SK-N-DZ (cell line): ENCODE data around the gene XRCC3.
"Not testable (repeated sequence)": the region's sequence is repeated elsewhere in the genome, so short reads cannot be mapped to it uniquely, and the experiment has no call there.

Experiments
- DNase-seq: peaks from one replicate; pipeline ENCODE4 v3.0.0-alpha.2; 2015; ENCODE audit warnings: low spot score
- small RNA-seq, 2 experiments: library from RNA; depleted of rRNA; stranded (forward); fragments of <200 nt; gene quantifications; one replicate each; pipeline ENCODE3, GENCODE V24; 2014

XRCC3 gene

DNA sequence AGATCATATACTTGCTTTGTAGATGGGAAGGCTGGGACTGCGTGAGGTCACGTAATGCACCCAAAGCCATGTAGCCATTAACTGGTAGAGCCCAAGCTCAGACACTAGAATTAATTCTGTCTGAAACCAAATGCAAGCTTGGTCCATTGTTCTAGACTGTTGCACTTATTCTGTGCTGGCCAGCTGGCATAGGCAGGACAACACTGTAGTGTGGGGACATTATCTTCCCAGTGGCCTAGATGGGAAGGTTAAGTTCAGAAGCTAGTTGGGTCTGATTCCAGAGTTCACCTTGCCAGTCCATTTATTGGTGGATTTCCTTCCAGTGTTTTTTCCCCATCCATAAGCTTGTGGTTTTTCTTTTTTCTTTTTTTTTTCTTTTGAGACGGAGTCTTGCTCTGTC is 47.1 kb downstream of the XRCC3 start:
- DNase-seq = no peak

DNA sequence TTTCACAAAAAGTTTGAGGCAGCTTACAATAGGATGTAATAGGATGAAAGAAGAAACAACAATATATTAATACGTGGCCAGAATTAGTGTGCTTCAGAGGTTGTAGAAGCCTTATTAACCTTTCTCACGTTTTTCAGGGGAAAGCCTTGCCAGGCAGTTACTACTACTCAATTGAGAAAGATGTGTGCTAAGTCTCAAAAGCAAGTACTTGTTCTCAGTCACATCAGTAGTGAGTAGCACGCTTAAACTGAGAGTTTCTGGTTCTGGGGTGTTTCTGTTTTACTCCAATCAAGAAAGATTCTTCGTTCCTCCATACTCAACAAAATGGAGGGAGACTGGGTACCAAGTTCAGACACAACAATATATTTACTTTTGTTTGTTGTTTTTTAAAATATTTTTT is 47.6 kb downstream of the XRCC3 start:
- DNase-seq = no peak

DNA sequence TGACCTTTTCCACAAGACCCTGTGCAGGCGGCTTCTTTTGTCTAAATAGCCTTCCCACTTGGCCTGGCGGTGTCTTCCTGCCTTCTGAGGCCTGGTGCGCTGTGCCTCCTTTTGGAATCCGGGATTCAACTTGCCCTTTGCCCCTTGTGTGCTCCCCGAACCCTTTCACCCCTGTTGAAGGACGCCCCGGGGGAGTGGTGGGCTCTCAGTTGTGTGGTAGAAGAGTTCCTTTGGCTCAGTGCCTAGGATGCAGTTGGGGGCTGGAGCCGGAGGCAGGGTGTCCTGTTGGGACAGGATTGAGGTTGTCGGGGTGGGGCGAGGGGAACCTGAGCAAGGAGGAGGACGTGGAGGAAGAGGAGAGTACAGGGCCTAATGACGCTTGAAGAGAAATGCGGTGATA is 51.7 kb downstream of the XRCC3 start:
- DNase-seq = no peak

DNA sequence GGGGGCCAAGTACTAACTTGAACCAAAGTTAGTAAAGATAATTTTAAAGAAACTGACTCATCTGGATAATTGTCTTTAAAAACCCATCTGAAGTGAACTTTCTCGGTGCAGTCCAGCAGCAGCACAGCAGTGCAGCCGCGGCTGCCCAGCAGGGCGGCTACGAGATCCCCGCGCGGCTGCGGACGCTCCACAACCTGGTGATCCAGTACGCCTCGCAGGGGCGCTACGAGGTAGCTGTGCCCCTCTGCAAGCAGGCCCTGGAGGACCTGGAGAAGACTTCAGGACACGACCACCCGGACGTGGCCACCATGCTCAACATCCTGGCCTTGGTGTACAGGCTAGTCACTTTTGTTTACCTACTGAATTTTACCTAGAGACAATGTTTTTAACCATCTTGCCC is 52.7 kb downstream of the XRCC3 start:
- no peak for DNase-seq

DNA sequence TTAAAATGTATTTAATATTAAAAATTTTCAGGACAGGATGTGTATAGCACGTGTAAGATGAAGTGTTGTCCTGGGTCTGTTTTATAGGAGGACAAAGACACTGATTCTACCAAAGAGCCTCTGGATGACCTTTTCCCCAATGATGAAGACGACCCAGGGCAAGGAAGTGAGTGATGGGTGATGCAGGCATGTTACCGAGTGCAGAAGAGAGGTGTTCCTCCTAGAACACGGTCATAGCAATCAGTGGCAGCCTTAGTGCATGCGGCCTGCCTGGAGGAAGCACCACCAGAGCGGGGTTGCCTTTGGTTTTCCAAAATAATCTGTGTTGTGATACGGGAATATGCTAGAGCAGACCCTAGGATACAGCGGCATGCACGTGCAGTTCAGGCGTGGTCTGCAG is 53.2 kb downstream of the XRCC3 start:
- no peak for DNase-seq

DNA sequence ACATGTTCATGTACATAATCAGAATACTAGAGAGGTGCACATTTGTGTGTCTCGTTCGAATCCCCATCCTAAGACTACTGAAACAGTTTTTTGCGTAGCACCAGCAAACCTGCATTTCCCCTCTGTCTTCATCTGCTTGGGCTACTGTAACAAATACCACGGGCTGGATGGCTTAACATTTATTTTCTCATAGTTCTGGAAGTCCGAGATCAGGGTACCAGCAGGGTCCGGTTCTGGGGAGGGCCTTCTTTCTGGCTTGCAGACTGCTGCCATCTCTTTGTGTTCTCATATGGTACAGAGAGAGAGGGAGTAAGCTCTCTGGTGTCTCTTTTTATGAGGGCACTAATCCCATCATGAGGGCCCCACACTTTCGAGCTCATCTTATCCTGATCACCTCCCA is 55.6 kb downstream of the XRCC3 start:
- no peak for DNase-seq

DNA sequence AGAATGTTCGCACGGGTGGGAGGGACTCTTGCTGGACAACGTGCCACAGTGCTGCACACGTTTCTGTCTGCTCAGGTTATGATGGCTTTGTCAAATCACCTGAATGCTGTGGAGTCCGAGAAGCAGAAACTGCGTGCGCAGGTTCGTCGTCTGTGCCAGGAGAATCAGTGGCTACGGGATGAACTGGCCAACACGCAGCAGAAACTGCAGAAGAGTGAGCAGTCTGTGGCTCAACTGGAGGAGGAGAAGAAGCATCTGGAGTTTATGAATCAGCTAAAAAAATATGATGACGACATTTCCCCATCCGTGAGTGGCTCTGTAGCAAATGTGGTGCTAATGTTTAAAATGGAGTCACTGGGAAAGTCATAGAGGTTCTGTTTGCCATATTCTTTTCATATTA is 57.8 kb downstream of the XRCC3 start:
- DNase-seq = no peak

DNA sequence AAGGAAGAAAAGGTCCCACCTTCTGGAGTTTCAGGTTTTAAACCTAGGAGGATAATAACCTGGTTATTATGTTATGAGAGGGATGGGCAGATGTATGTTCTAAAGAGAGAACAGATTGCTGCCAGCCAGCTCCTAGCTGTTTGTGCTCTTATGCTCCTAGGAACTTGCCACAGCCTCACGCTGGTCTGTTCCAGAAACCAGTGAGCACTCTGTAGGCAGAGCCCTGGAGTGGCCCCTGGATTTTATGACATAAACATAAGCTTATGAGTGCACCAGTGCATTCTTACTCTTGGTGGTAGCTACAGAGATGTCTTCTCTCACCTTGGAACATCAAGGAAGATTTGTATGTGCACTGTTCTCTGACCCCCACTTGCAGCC is 58.5 kb downstream of the XRCC3 start:
- no peak for DNase-seq

DNA sequence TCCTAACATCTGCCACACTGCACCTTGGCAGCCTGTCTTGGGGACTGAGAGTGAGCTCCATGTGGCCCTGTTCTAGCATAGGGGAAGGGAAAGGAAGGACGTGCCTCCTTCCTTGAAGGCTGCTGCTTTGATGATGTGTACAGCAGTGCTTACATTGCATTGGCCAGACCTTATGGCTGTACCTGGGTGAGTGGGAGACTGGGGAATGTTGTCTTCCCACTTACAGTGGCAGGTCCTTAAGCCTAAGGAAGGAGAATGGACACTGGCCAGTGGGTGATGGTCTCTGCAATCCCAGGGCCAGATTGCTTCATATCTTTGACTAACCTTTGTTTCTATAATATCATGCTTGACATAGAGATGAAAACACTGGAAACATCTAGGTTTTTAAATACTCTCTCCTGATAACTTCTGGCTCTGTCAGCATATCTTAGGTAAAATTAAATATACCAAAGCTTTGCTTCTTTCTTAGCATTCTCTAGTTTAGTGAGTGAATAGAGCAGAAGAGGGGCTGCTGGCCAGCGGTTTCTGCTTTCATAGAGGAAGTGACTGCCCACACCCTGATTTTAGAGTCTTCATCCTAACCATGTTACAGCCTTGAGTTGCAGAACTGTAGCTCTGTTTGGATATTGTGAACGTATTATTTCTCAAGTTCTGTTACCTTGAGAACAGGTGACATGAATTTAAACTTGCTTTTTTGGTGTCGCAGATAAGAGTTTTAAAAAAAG is 59.1 kb downstream of the XRCC3 start:
- DNase-seq = no peak

DNA sequence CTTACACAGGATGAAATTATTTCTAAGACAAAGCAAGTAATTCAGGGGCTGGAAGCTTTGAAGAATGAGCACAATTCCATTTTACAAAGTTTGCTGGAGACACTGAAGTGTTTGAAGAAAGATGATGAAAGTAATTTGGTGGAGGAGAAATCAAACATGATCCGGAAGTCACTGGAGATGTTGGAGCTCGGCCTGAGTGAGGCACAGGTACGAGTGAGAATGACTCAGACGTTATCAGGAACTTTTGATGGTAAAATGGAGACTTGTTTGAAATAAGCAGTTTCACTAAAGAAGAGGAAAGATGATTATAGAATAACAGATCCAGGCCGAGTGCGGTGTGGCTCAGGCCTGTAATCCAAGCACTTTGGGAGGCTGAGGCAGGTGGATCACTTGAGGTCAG is 60.6 kb downstream of the XRCC3 start:
- DNase-seq = no peak

DNA sequence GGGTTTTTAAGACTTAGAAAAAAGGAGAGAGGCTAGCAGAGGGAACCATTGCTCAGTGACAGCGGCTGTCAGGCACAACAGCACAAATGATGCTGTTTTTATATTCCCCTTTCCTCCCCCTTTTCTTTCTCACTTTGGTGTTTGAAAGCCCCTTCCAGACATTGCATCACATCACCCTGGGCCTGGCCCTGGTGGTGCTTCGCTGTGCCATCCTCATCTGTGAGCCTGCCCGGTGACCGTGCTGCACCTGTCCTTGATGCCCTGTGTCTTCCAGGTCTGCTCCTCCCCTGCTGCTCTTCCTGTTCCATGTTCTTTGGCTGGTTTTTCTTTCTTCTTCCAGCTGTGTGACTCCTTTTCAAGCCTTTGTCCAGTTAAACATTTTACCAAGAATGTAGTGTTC is 61.4 kb downstream of the XRCC3 start:
- DNase-seq = no peak

DNA sequence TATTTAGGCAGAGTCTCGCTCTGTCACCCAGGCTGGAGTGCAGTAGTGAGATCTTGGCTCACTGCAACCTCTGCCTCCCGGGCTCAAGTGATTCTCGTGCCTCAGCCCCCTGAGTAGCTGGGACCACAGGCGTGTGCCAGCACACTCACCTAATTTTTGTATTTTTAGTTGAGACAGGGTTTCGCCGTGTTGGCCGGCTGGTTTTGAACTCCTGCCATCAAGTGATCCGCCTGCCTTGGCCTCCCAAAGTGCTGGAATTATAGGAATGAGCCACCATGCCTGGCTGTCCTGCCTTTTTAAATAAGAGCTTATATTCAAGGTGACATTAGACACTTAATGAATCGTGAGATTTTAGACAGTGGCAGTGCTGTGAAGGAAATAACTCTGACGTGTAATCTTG is 61.9 kb downstream of the XRCC3 start:
- DNase-seq = not testable (repeated sequence)

DNA sequence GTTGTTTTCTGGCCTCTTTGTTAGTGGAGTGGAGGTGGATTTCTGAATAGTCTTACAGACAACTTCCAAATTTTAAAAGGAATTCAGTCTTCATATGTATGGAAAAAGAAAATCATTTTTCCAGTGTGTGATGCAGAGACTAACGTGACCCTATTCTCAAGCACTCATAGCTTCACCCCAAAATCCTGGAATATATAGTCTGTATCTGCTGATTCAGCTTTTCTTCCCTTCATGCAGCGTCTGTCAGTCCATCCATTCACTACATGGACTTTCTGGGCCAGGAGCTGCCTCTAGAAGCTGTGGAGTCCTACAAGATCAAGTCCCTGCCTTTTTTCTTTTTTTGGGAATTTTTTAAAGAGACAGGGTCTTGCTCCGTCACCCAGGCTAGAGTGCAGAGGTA is 62.4 kb downstream of the XRCC3 start:
- DNase-seq = no peak

DNA sequence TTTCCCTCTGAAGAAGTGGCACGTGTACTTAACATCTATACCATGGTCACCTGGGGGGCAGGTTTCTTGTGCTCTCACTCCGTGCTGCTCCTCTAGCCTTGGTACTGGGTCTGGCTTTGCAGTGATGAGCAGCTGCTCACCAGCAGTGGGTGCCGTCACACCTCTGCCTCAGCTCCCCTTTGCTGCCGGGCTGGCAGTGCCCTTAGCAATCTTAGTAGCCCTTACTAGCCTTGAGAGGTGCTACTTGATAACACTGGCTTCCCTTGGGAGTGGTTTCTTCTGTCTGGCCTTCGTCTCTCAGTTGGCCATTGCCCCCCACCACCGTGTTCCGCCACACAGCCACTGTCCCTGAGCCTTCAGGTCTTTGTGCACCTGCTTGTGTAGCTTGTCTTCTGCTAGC is 63.7 kb downstream of the XRCC3 start:
- no peak for DNase-seq

DNA sequence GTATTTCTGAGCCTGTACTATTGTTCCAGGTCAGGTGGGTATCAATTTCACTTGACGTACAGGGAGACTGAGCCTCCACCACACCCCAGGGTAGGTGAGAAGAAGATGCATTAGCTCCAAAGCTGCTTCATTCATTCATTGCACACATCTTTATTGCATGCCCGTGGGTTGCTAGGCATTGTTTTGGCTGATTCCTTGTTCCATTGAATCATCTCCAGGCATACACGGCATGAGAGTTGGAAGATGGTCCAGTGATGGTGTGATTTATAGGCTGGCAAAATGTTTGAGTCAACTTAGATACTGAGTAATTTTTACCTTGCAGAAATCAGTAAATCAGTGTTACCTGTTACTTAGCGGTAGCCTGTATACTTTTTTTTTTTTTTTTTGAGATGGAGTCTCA is 65.0 kb downstream of the XRCC3 start:
- no peak for DNase-seq

DNA sequence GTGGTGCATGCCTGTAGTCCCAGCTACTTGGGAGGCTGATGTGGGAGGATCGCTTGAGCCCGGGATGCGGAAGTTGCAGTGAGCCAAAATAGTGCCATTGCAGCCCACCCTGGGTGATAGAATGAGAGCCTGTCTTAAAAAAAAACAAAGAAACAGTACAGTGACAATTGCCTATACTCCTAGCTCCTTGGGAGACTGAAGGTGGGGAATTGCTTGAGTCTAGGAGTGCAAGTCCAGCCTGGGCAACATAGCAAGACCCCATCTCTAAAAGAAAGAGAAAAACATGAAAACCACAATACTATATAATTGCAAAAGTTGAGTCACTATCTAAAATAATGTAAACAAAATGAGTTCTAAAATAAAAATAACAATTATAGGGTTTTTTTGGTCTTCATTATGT is 66.2 kb downstream of the XRCC3 start:
- DNase-seq = no peak

Small RNA genes lying within 50 kb of the gene (small RNA-seq; reads per million reads assigned to genes)
- gene RF00019 = 0 reads per million in 2 experiments
